Endothelial cell of umbilical vein (primary cell): ENCODE measurements around the gene CYP46A1.

Experiments used
- EZH2 ChIP-seq: IDR thresholded peaks from 2 replicates; pipeline ENCODE4 v1.6.1; 2012; ENCODE audit warnings: borderline replicate concordance, low read depth, mild to moderate bottlenecking, moderate library complexity, low read length, inconsistent platforms; ENCODE audit not compliant: severe bottlenecking
- GATA2 ChIP-seq: IDR thresholded peaks from 2 replicates; pipeline ENCODE4 v1.7.0; 2011; ENCODE audit warnings: low read depth, mild to moderate bottlenecking, moderate library complexity, mixed read lengths, low read length; ENCODE audit not compliant: insufficient read length, insufficient read depth
- MYC ChIP-seq: IDR thresholded peaks from one replicate; pipeline ENCODE4 v1.6.1; 2011; ENCODE audit warnings: mild to moderate bottlenecking, low read depth, low read length
- POLR2A ChIP-seq: IDR thresholded peaks from 2 replicates; pipeline ENCODE4 v1.6.1; 2012; ENCODE audit warnings: low read depth, mild to moderate bottlenecking, control low read depth, low read length
- POLR2AphosphoS5 ChIP-seq: IDR thresholded peaks from 2 replicates; pipeline ENCODE4 v1.6.1; 2012; ENCODE audit warnings: low read depth, mild to moderate bottlenecking, control low read depth, low read length, moderate library complexity; ENCODE audit not compliant: insufficient read depth
- TF ChIP-seq, protein P1 (sequence below), 2 donors: IDR thresholded peaks; 1 replicate in 1 of 2; 2 replicates in 1 of 2; pipeline ENCODE4 v1.5.1; 2011; ENCODE audit warnings: low read length in 2 of 2, mild to moderate bottlenecking in 2 of 2, moderate library complexity in 2 of 2, control low read depth in 1 of 2, inconsistent platforms in 1 of 2, low read depth in 1 of 2; ENCODE audit not compliant: insufficient read depth in 1 of 2; ENCODE audit errors: extremely low read depth in 1 of 2
- TF ChIP-seq, protein P2 (sequence below): IDR thresholded peaks from 2 replicates; pipeline ENCODE4 v1.6.1; 2011; ENCODE audit not compliant: insufficient read depth, insufficient read length

DNA sequence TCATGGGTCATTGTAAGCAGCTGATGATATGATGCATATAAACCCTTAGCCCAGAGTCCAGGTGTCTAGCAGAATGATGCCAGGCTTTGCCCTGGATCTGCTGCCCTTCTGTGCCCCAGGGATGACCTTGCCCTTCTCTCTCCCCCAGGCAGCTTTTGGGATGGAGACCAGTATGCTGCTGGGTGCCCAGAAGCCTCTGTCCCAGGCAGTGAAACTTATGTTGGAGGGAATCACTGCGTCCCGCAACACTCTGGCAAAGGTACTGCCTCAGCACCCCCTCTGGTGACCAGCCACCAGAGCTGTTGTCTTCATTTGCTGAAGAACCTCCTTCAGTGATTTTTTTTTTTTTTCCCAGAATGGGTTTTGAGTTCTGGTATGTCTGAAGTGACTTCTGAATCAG is 23.3 kb downstream of the CYP46A1 start:
- TF ChIP-seq EZH2 (no peak), POLR2A (no peak), POLR2AphosphoS5 (no peak), GATA2 (no peak), MYC (no peak)
- TF ChIP-seq, protein P1, sequence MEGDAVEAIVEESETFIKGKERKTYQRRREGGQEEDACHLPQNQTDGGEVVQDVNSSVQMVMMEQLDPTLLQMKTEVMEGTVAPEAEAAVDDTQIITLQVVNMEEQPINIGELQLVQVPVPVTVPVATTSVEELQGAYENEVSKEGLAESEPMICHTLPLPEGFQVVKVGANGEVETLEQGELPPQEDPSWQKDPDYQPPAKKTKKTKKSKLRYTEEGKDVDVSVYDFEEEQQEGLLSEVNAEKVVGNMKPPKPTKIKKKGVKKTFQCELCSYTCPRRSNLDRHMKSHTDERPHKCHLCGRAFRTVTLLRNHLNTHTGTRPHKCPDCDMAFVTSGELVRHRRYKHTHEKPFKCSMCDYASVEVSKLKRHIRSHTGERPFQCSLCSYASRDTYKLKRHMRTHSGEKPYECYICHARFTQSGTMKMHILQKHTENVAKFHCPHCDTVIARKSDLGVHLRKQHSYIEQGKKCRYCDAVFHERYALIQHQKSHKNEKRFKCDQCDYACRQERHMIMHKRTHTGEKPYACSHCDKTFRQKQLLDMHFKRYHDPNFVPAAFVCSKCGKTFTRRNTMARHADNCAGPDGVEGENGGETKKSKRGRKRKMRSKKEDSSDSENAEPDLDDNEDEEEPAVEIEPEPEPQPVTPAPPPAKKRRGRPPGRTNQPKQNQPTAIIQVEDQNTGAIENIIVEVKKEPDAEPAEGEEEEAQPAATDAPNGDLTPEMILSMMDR (IDR thresholded peaks at IDR 0.05; ENCODE audit: extremely low read depth in 1 of 2, insufficient read depth in 1 of 2, low read depth in 1 of 2, low read length in 2 of 2) = no peak
- TF ChIP-seq, protein P2, sequence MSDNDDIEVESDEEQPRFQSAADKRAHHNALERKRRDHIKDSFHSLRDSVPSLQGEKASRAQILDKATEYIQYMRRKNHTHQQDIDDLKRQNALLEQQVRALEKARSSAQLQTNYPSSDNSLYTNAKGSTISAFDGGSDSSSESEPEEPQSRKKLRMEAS = no peak
